ENCODE measurements around the gene SMCO3. TPM values are rescaled to one million over a fixed set of nuclear protein-coding genes. Genes with fewer than 3 reads are reported as not detected.

Gene SMCO3
- total RNA-seq, 2 experiments from 2014 or later: not detected

DNA sequence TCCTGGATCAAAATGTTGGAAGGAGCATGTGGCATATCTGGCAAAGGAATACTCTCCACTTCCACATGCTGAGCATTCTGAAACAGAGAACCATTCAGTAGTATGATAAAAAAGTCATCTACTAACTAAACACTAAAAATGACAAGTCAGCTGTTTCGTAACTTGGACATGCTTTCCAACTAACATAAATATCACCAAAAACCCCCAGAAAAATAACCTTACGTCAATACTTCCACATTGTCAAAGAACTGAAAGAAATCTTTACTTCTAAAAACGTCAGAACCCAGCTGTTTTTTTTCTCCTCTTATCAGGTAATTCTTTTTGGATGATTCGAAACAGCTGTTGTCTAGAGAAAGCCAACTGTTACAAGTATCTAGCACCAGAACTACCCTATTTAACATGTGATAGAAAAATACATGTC lies 18.9 kb downstream of the SMCO3 start:
- Mint-ChIP-seq H3K36me3 (ENCODE audit: low read depth) (peaks cover 95% of the 10 kb centered on the region), H3K9me3 (no peaks in the 10 kb centered on the region), H3K27me3 (no peaks in the 10 kb centered on the region), H3K4me1 (ENCODE audit: low read depth) (peaks cover 13% of the 10 kb centered on the region), H3K4me3 (no peak overlapping the region), H3K27ac (no peak overlapping the region)
- H3K27me3 ChIP-seq (ENCODE audit: control insufficient read depth in 1 of 2, insufficient read depth in 2 of 2, low read length in 2 of 2): no peaks in the 10 kb centered on the region
- H3K4me1 ChIP-seq (ENCODE audit: insufficient read depth, low read length): no peaks in the 10 kb centered on the region
- POLR2A ChIA-PET: interaction anchor here (1.5 kb wide), 1 partner anchor 24 kb away, joined by 5 read pairs; a partner anchor contains a TSS
- H3K4me3 ChIP-seq (ENCODE audit: low read length): no peak overlapping the region
- no peak overlapping the region for H3K27ac ChIP-seq (ENCODE audit: low read depth in 1 of 2, low read length in 2 of 2)
- no peak for DNase-seq
- TF ChIP-seq, protein P1, sequence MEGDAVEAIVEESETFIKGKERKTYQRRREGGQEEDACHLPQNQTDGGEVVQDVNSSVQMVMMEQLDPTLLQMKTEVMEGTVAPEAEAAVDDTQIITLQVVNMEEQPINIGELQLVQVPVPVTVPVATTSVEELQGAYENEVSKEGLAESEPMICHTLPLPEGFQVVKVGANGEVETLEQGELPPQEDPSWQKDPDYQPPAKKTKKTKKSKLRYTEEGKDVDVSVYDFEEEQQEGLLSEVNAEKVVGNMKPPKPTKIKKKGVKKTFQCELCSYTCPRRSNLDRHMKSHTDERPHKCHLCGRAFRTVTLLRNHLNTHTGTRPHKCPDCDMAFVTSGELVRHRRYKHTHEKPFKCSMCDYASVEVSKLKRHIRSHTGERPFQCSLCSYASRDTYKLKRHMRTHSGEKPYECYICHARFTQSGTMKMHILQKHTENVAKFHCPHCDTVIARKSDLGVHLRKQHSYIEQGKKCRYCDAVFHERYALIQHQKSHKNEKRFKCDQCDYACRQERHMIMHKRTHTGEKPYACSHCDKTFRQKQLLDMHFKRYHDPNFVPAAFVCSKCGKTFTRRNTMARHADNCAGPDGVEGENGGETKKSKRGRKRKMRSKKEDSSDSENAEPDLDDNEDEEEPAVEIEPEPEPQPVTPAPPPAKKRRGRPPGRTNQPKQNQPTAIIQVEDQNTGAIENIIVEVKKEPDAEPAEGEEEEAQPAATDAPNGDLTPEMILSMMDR (IDR thresholded peaks at IDR 0.05): no peak
- ATAC-seq (ENCODE audit: poor library complexity): no peak
- CTCF ChIA-PET: interaction anchor here (0.6 kb wide), 1 partner anchor 201 kb away, joined by 3 read pairs; no protein-coding TSS in a partner anchor
- H3K9me3 ChIP-seq (ENCODE audit: control insufficient read depth in 1 of 2, insufficient read depth in 1 of 2, low read length in 2 of 2): no peaks in the 10 kb centered on the region
- intact Hi-C loops (cut with DNase I, micrococcal nuclease): no loop called here
- peaks cover 90% of the 10 kb centered on the region for H3K36me3 ChIP-seq (ENCODE audit: insufficient read depth, low read length)

- Histone ChIP-seq H3K4me1 (ENCODE audit: insufficient read depth, low read length) (no peaks in the 10 kb centered on the region), H3K4me3 (ENCODE audit: low read length) (no peak overlapping the region), H3K36me3 (ENCODE audit: insufficient read depth, low read length) (peaks cover 58% of the 10 kb centered on the region), H3K9me3 (ENCODE audit: control insufficient read depth in 1 of 2, insufficient read depth in 1 of 2, low read length in 2 of 2) (no peaks in the 10 kb centered on the region), H3K27me3 (ENCODE audit: control insufficient read depth in 1 of 2, insufficient read depth in 2 of 2, low read length in 2 of 2) (no peaks in the 10 kb centered on the region), H3K27ac (ENCODE audit: low read depth in 1 of 2, low read length in 2 of 2) (no peak overlapping the region)
- ATAC-seq (ENCODE audit: poor library complexity) (no peak), DNase-seq (no peak)
- Mint-ChIP-seq H3K27me3 (no peaks in the 10 kb centered on the region), H3K9me3 (no peaks in the 10 kb centered on the region), H3K36me3 (ENCODE audit: low read depth) (peaks cover 59% of the 10 kb centered on the region), H3K4me1 (ENCODE audit: low read depth) (no peaks in the 10 kb centered on the region), H3K27ac (no peak overlapping the region), H3K4me3 (no peak overlapping the region)
- intact Hi-C loops (cut with DNase I, micrococcal nuclease): no loop called here
- TF ChIP-seq, protein P1 (IDR thresholded peaks at IDR 0.05): no peak
- ChIA-PET CTCF (no interaction called here), POLR2A (interaction anchor here (8.0 kb wide), 1 partner anchor 14 kb away, joined by 114 read pairs; a partner anchor contains a TSS)
Measured at GRCh38 chr12:14785568-14785967, 28.4 kb downstream of the SMCO3 start.

GRCh38 chr12:14784471-14784870 lies 29.5 kb downstream of the SMCO3 start:
- no peak overlapping the region for H3K27ac ChIP-seq (ENCODE audit: low read depth in 1 of 2, low read length in 2 of 2)

More at GRCh38 chr12:14784471-14784870, 29.5 kb downstream of the SMCO3 start:
- Mint-ChIP-seq H3K27me3 (no peaks in the 10 kb centered on the region), H3K9me3 (no peaks in the 10 kb centered on the region), H3K4me3 (no peak overlapping the region), H3K36me3 (ENCODE audit: low read depth) (peaks cover 48% of the 10 kb centered on the region), H3K27ac (no peak overlapping the region), H3K4me1 (ENCODE audit: low read depth) (peaks cover 6% of the 10 kb centered on the region)
- CTCF ChIA-PET: interaction anchor here (1.2 to 1.7 kb wide), 3 partner anchors 9 to 15 kb away, joined by 3 to 8 read pairs (median 5); a partner anchor contains a TSS
- intact Hi-C loops (cut with DNase I, micrococcal nuclease): no loop called here
- POLR2A ChIA-PET: interaction anchor here (1.1 to 8.0 kb wide), 3 partner anchors 12 to 41 kb away, joined by 3 to 114 read pairs (median 4); partner anchors contain the start of genes C12orf60 and WBP11
- ATAC-seq (ENCODE audit: poor library complexity) (no peak), DNase-seq (no peak)
- Histone ChIP-seq H3K9me3 (ENCODE audit: control insufficient read depth in 1 of 2, insufficient read depth in 1 of 2, low read length in 2 of 2) (no peaks in the 10 kb centered on the region), H3K4me1 (ENCODE audit: insufficient read depth, low read length) (no peaks in the 10 kb centered on the region), H3K36me3 (ENCODE audit: insufficient read depth, low read length) (peaks cover 47% of the 10 kb centered on the region), H3K27me3 (ENCODE audit: control insufficient read depth in 1 of 2, insufficient read depth in 2 of 2, low read length in 2 of 2) (no peaks in the 10 kb centered on the region), H3K4me3 (ENCODE audit: low read length) (no peak overlapping the region)
- TF ChIP-seq, protein P1 (IDR thresholded peaks at IDR 0.05): no peak
